HepG2 (cell line): ENCODE data around the gene DNAJC18. TPM values are rescaled to one million over a fixed set of nuclear protein-coding genes. Genes with fewer than 3 reads are reported as not detected.

ENCODE experiments used
- ATAC-seq: fragments of 200-7000 bp; cut with Tn5 transposase; 3 replicates; pipeline ENCODE4 v1.9.1; 2020; ENCODE audit warnings: mild to moderate bottlenecking, moderate library complexity
- BruUV-seq: library from RNA; stranded (reverse); fragments of 400-500 nt; replicated peaks from 2 replicates; lab custom pipeline; 2021; lab: Mats Ljungman, UMichigan
- CTCF ChIA-PET: fragments of 300-600 bp; formaldehyde crosslinking; extraction: SDS; loops from one replicate; lab custom pipeline; 2021; ENCODE audit warnings: low total read pairs, inconsistent platforms, low intra/inter-chr PET ratio; lab: Yijun Ruan, JAX
- POLR2A ChIA-PET: fragments of 350-600 bp; sonication (Branson Sonifier 250); formaldehyde crosslinking; loops from one replicate; lab custom pipeline; 2020; ENCODE audit warnings: antibody characterized with exemption, inconsistent platforms; lab: Yijun Ruan, JAX
- DNase-seq: peaks from one replicate; pipeline ENCODE4 v3.0.0-alpha.2; 2015; ENCODE audit warnings: low spot score
- FAIRE-seq: peaks from 3 replicates; lab custom pipeline; 2011; peaks lifted over from hg19 to GRCh38; lab: Jason Lieb, UNC
- H2AFZ ChIP-seq: one replicate; pipeline ENCODE4 v1.6.1; 2011; ENCODE audit warnings: low read length, inconsistent platforms
- H3K27ac ChIP-seq: fragments of 300-600 bp; 3 replicates; pipeline ENCODE4 v1.8.0; 2011; ENCODE audit warnings: mixed run types, mild to moderate bottlenecking, mixed read lengths, low read length, inconsistent platforms; ENCODE audit not compliant: insufficient read depth; ENCODE audit errors: extremely low read length
- H3K27me3 ChIP-seq, 2 experiments: fragments of 200-600 bp in 1 of 2; 2 replicates in 1 of 2; 3 replicates in 1 of 2; pipeline versions ENCODE4 v1.6.0 to v1.8.0; 2011; ENCODE audit warnings: low read length in 2 of 2, mild to moderate bottlenecking in 2 of 2, moderate library complexity in 2 of 2, inconsistent platforms in 1 of 2; ENCODE audit not compliant: insufficient read depth in 2 of 2, control insufficient read depth in 1 of 2
- H3K36me3 ChIP-seq, 2 experiments: fragments of 200-600 bp in 1 of 2; replicated peaks in 1 of 2; 2 replicates in 1 of 2; 3 replicates in 1 of 2; pipeline versions ENCODE4 v1.5.1 to v1.8.0; 2011; ENCODE audit warnings: low read length in 2 of 2, inconsistent platforms in 1 of 2; ENCODE audit not compliant: insufficient read depth in 2 of 2, control insufficient read depth in 1 of 2
- H3K4me1 ChIP-seq: 2 replicates; pipeline ENCODE4 v1.5.1; 2012; ENCODE audit warnings: low read length, inconsistent platforms; ENCODE audit not compliant: insufficient read depth
- H3K4me2 ChIP-seq: 2 replicates; pipeline ENCODE4 v1.6.0; 2011; ENCODE audit warnings: low read depth, low read length, inconsistent platforms
- H3K4me3 ChIP-seq, 3 experiments: fragments of 200-600 bp in 1 of 3; sonication (generic), shearing (Covaris generic) in 1 of 3; replicated peaks in 1 of 3; 2 replicates each; pipeline ENCODE4 v1.5.1; 2011 to 2016; ENCODE audit warnings: low read length in 3 of 3, inconsistent platforms in 2 of 3, low read depth in 2 of 3, mild to moderate bottlenecking in 2 of 3, control low read depth in 1 of 3, mixed read lengths in 1 of 3; ENCODE audit not compliant: insufficient read depth in 1 of 3
- H3K79me2 ChIP-seq: one replicate; pipeline ENCODE4 v1.6.1; 2011; ENCODE audit warnings: low read length, inconsistent platforms; ENCODE audit not compliant: insufficient read depth
- H3K9ac ChIP-seq: 2 replicates; pipeline ENCODE4 v1.6.0; 2011; ENCODE audit warnings: mild to moderate bottlenecking, low read depth, low read length, inconsistent platforms; ENCODE audit not compliant: insufficient read depth
- H3K9me3 ChIP-seq: 2 replicates; pipeline ENCODE4 v1.5.1; 2012; ENCODE audit warnings: mild to moderate bottlenecking, low read length
- H4K20me1 ChIP-seq: 2 replicates; pipeline ENCODE4 v1.6.0; 2011; ENCODE audit warnings: inconsistent platforms, mild to moderate bottlenecking, low read length, moderate library complexity; ENCODE audit not compliant: insufficient read depth
- BCL6 ChIP-seq: IDR thresholded peaks from 2 replicates; pipeline ENCODE4 v1.6.1; 2016; ENCODE audit warnings: missing genetic modification reagents, missing compliant biosample characterization
- HNF1B ChIP-seq: sonication (generic); formaldehyde crosslinking; IDR thresholded peaks from 2 replicates; pipeline ENCODE4 v1.5.1; 2020; ENCODE audit warnings: mild to moderate bottlenecking, moderate library complexity, missing genetic modification reagents
- PRDM4 ChIP-seq: sonication (generic); formaldehyde crosslinking; IDR thresholded peaks from 2 replicates; pipeline ENCODE4 v1.9.0; 2021; ENCODE audit warnings: missing genetic modification reagents, borderline replicate concordance
- REXO4 ChIP-seq: sonication (generic); formaldehyde crosslinking; IDR thresholded peaks from 2 replicates; pipeline ENCODE4 v1.8.0; 2022; ENCODE audit warnings: missing genetic modification reagents, mild to moderate bottlenecking, borderline replicate concordance
- SOX6 ChIP-seq, 2 experiments: fragments of 450-650 bp in 1 of 2; sonication (generic) in 1 of 2; formaldehyde crosslinking in 1 of 2; IDR thresholded peaks; 2 replicates each; pipeline versions ENCODE4 v1.4.0 to v1.6.1; 2017 to 2020; ENCODE audit warnings: antibody characterized with exemption in 1 of 2, mild to moderate bottlenecking in 1 of 2, missing genetic modification reagents in 1 of 2
- TEAD3 ChIP-seq: optimal IDR thresholded peaks from 2 replicates; pipeline ENCODE3; 2016; ENCODE audit warnings: borderline replicate concordance
- ZFX ChIP-seq: sonication (generic); formaldehyde crosslinking; IDR thresholded peaks from 2 replicates; pipeline ENCODE4 v1.4.0; 2020; ENCODE audit warnings: mild to moderate bottlenecking, low read depth, missing genetic modification reagents, moderate library complexity
- ZNF670 ChIP-seq: sonication (generic); formaldehyde crosslinking; IDR thresholded peaks from 2 replicates; pipeline ENCODE4 v1.8.0; 2022; ENCODE audit warnings: mild to moderate bottlenecking, missing genetic modification reagents, borderline replicate concordance
- WGBS: methylation state at CpG from one replicate; pipeline ENCODE4 v1.1.6; 2017; ENCODE audit warnings: low lambda C conversion rate; 5-methylcytosine and 5-hydroxymethylcytosine counted together
- in situ Hi-C: cut with HindIII; loops from 2 replicates; pipeline ENCODE4 v1.10.0; 2017; ENCODE audit warnings: low pct_unique_long_range_greater_than_20kb; ENCODE audit not compliant: extremely low pct_ligation_motif_present
- intact Hi-C: fragments of 100-400 bp; cut with micrococcal nuclease; formaldehyde crosslinking; loops from one replicate; pipeline ENCODE4 v1.10.0; 2022; ENCODE audit not compliant: unreplicated experiment
- polyA plus RNA-seq, 8 experiments: library from polyadenylated mRNA; depleted of rRNA in 3 of 8; stranded (reverse) in 7 of 8; unstranded in 1 of 8; fragments of >200 nt; fragmentation: Illumina TruSeq in 4 of 8; extraction: Trizol in 4 of 8; gene quantifications; 2 replicates each; pipeline versions ENCODE4 v1.2.1 to v1.2.3, GENCODE V29; 2011 to 2016; ENCODE audit warnings: low read depth in 4 of 8, missing spikeins in 1 of 8, mixed read lengths in 1 of 8; ENCODE audit not compliant: insufficient read depth in 1 of 8
- total RNA-seq, 5 experiments: library from RNA; depleted of rRNA; stranded (reverse); fragments of >200 nt; fragmentation: Illumina TruSeq; extraction: Trizol; gene quantifications; 2 replicates each; pipeline ENCODE4 v1.2.3, GENCODE V29; 2016; ENCODE audit warnings: low read depth in 1 of 5
- TF ChIP-seq, protein P1 (sequence below): sonication (generic); formaldehyde crosslinking; IDR thresholded peaks from 2 replicates; pipeline ENCODE4 v1.5.0; 2020; ENCODE audit warnings: missing genetic modification reagents

The DNAJC18 gene
- total and polyA plus RNA-seq, 2 of the 13 experiments (the other 11 are each of a cell fraction or from before 2014, with no cell fraction given) = 6.5 to 6.6 TPM

- 51% methylated on average over 6 of the region's 12 CpGs for WGBS
- Histone ChIP-seq H3K9ac (no peak overlapping the region), H3K4me2 (peak overlapping the region; percentile 20; the same call in 1 of the 2 replicates), H4K20me1 (no peaks in the 10 kb centered on the region), H2AFZ (peak overlapping the region; percentile 27), H3K27ac (no peak overlapping the region), H3K27me3 (peaks cover 6 to 37% of the 10 kb centered on the region in 2 experiments), H3K9me3 (no peaks in the 10 kb centered on the region), H3K4me1 (peaks cover 22% of the 10 kb centered on the region), H3K4me3 (no peak overlapping the region; a peak in 1 of 6 replicates), H3K79me2 (no peaks in the 10 kb centered on the region), H3K36me3 (no peaks in the 10 kb centered on the region)
- in situ Hi-C loops (no loop called here), intact Hi-C loops (no loop called here)
- 0 out of 2 replicates have a peak, but pooled peaks have one; percentile 14 for TF ChIP-seq ZFX (CRISPR knock-in tag)
- TF ChIP-seq HNF1B (CRISPR knock-in tag) = no peak
- ChIA-PET CTCF (no interaction called here), POLR2A (interaction anchor here (1.4 kb wide), 1 partner anchor 18 kb away, joined by 5 read pairs; the partner anchor contains the start of gene DNAJC18)
- FAIRE-seq = no peak
- ATAC-seq = no peak; the same call in 2 of the 3 replicates
- DNase-seq = no peak
- no TSS peak for BruUV-seq
These were observed 17.5 kb upstream of the DNAJC18 start for GRCh38 chr5:139456776-139457175.

GRCh38 chr5:139454568-139455290, 15.4 kb upstream of the DNAJC18 start:
- FAIRE-seq (no peak), DNase-seq (no peak), ATAC-seq (peak; percentile 21)
- Histone ChIP-seq H3K9me3 (no peaks in the 10 kb centered on the region), H4K20me1 (no peaks in the 10 kb centered on the region), H3K27ac (no peak overlapping the region), H3K36me3 (no peaks in the 10 kb centered on the region), H3K4me3 (no peak overlapping the region), H3K79me2 (no peaks in the 10 kb centered on the region), H3K4me2 (no peak overlapping the region), H3K4me1 (peaks cover 11% of the 10 kb centered on the region), H3K27me3 (peaks cover 4 to 26% of the 10 kb centered on the region in 2 experiments; a peak in 3 of 5 replicates), H3K9ac (no peak overlapping the region), H2AFZ (no peak overlapping the region)
- POLR2A ChIA-PET = no interaction called here
- WGBS = 49% methylated on average over 8 of the region's 11 CpGs
- TF ChIP-seq TEAD3 (CRISPR knock-in tag) = no peak
- TF ChIP-seq, protein P1, sequence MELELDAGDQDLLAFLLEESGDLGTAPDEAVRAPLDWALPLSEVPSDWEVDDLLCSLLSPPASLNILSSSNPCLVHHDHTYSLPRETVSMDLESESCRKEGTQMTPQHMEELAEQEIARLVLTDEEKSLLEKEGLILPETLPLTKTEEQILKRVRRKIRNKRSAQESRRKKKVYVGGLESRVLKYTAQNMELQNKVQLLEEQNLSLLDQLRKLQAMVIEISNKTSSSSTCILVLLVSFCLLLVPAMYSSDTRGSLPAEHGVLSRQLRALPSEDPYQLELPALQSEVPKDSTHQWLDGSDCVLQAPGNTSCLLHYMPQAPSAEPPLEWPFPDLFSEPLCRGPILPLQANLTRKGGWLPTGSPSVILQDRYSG = no peak
- no peak for TF ChIP-seq PRDM4 (CRISPR knock-in tag)
- TF ChIP-seq SOX6 (IDR thresholded peaks at IDR 0.05) = no peak
- no peak for TF ChIP-seq SOX6 (CRISPR knock-in tag; IDR thresholded peaks at IDR 0.05)
- TF ChIP-seq ZNF670 (CRISPR knock-in tag) = no peak
- TF ChIP-seq REXO4 (CRISPR knock-in tag) = no peak
- no peak for TF ChIP-seq BCL6
- in situ Hi-C loops = no loop called here
- no TSS peak for BruUV-seq
- intact Hi-C loops = no loop called here
- CTCF ChIA-PET = no interaction called here
